ENCODE data around the gene GJB4.

The GJB4 gene

DNA sequence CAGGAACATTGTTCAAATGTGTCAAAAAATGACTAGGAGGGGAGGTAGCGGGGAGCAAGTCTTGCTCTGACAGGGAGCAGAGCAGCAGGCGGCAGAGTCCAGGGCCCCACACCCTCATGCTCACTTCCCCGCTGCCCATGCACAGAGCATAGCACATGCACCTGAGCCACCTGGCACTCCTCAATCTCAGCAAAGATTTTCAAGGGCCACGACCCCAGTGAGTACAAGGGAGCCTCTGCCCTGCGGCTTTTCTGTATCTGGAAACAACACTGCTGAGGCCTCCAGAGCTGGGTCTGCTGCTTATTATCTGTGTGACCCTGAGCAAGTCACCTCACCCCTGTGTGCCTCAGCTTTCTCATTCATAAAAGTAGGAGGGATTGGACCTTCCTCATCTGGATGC is 20.4 kb downstream of the GJB4 start:
- FAIRE-seq = no peak

DNA sequence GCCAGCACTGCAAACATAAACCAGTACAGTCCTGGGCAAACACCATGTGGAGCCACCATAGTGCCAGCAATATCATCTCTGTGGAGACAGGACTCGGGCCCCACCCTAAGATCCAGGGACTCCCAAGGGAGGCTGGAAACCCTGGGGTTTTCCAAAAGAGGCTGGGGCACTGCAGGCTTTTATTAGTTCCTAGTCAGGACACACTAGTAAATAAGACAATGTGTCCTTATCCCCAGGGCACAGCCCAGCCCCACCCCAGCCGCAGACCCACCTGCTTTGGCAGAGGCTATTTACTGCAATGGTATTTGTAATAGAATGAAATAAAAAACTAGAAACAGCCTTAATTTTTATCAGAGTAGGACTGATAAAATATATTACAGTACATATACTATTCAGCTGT is 21.0 kb downstream of the GJB4 start:
- no peak for FAIRE-seq

DNA sequence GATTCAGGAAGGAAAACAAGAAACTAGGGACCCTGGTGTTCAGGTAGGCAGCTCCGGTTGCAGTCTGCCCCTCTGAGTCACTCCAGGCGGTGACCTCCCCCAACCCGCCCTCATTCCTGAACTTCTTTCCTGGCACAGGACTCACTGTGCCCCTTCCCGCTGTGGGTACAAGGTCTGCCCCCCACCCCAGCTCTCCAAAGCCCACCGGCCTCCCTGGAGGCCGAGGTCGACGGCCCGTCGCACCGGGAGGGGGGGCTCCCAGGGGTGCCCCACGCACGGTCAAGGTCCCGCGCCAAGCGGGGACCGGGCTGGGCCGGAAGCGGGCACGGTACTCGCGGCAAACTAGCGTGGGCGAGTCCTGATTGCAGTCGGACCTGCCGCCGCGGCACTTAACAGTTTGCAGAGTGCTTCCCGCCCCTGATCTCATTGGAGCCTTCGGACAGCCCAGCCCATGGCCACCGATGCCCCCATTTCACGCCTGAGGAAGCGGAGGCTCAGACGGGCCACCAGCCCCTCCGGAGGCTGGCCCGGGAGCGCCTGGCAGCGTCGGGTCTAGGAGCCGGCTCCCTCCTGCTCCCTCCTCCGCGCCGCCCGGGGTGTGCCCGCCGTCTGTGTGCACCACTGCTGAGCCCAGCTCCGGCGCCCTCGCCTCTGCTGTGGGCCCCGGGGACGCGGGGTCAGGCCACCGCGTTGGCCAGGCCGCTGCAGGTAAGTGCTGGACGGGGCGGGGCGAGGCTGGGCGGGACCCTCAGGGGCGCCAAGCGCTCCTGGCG is 21.7 kb downstream of the GJB4 start, which contains the start of gene GJB3:
GJB3 (plus strand) TSS at position 144 of the 773 bp plus-strand sequence. CDS start 3,549 bp downstream, outside the sequence.
- no peak for FAIRE-seq

DNA sequence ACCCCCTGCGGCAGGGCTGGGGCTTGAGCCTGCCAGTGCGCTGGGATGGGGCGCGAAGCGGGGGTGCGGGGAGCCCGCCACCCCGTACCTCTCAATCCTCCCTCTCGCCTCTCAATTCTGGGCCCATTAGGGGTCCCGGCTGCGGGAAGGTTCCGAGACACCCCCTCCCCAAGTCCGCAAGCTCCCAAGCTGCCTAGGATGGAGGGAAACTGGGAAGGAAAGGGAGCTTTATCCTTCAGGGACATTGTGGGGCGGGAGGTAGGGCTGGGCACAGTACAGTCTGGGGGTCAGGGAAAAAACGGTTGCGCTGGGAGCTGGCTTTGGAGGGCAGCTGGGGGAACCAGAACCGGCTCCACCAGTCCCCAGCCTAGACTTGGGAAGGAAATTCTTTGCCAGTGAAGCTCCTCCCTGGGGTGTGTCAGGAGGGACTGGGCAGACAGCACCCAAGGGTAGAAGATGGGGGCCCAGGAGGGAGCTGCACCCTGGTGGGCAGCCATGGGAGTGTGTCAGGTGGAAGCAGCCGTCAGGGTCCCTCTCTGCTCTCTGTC is 22.4 kb downstream of the GJB4 start:
- no peak for FAIRE-seq

DNA sequence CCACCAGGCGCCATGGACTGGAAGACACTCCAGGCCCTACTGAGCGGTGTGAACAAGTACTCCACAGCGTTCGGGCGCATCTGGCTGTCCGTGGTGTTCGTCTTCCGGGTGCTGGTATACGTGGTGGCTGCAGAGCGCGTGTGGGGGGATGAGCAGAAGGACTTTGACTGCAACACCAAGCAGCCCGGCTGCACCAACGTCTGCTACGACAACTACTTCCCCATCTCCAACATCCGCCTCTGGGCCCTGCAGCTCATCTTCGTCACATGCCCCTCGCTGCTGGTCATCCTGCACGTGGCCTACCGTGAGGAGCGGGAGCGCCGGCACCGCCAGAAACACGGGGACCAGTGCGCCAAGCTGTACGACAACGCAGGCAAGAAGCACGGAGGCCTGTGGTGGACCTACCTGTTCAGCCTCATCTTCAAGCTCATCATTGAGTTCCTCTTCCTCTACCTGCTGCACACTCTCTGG is 25.2 kb downstream of the GJB4 start:
- no peak for FAIRE-seq

DNA sequence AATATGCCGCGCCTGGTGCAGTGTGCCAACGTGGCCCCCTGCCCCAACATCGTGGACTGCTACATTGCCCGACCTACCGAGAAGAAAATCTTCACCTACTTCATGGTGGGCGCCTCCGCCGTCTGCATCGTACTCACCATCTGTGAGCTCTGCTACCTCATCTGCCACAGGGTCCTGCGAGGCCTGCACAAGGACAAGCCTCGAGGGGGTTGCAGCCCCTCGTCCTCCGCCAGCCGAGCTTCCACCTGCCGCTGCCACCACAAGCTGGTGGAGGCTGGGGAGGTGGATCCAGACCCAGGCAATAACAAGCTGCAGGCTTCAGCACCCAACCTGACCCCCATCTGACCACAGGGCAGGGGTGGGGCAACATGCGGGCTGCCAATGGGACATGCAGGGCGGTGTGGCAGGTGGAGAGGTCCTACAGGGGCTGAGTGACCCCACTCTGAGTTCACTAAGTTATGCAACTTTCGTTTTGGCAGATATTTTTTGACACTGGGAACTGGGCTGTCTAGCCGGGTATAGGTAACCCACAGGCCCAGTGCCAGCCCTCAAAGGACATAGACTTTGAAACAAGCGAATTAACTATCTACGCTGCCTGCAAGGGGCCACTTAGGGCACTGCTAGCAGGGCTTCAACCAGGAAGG is 25.8 kb downstream of the GJB4 start:
- FAIRE-seq = no peak

DNA sequence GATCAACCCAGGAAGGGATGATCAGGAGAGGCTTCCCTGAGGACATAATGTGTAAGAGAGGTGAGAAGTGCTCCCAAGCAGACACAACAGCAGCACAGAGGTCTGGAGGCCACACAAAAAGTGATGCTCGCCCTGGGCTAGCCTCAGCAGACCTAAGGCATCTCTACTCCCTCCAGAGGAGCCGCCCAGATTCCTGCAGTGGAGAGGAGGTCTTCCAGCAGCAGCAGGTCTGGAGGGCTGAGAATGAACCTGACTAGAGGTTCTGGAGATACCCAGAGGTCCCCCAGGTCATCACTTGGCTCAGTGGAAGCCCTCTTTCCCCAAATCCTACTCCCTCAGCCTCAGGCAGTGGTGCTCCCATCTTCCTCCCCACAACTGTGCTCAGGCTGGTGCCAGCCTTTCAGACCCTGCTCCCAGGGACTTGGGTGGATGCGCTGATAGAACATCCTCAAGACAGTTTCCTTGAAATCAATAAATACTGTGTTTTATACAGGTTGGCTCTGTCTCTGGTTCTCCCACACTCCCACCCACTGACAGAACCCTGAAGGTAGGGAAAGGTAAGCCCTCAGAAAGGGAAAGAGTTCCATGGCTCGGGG is 26.4 kb downstream of the GJB4 start:
- no peak for FAIRE-seq

DNA sequence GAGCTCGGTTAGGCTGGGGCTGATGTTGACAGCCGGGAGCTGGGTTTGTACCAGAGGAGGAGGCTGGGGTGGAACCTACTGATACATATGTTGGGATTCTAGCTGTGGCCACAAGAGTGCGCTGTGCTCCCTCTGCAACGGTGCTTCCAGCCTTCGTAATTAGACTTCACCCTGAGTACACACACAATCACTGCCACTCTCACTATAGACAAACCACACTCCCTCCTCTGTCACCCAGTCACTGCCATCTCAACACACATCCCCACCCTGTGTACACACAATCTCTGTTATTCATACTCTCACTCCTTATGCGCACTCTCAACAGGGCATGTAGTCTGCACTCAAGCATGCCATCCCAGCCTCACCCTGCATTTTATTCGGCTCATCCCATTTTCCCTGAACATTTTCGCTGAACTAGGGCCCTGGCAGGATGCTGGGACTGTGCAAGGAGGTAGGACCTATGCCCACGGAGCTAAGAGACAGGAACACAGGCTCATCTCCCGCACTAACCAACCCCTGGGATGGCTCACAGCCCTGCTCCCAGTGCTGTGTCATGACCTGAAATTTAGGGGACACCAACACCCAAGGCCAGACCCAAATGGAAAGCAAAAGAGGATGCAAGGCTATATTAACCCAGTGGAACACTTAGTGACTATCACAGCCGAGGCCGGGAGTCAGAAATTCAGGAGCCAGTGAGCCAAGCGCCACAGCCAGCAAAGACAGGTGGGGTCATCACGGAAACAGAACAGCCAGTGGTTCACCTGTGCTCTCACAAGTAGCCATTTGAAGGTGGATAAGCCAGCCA is 27.2 kb downstream of the GJB4 start:
- FAIRE-seq = peak; percentile 46

DNA sequence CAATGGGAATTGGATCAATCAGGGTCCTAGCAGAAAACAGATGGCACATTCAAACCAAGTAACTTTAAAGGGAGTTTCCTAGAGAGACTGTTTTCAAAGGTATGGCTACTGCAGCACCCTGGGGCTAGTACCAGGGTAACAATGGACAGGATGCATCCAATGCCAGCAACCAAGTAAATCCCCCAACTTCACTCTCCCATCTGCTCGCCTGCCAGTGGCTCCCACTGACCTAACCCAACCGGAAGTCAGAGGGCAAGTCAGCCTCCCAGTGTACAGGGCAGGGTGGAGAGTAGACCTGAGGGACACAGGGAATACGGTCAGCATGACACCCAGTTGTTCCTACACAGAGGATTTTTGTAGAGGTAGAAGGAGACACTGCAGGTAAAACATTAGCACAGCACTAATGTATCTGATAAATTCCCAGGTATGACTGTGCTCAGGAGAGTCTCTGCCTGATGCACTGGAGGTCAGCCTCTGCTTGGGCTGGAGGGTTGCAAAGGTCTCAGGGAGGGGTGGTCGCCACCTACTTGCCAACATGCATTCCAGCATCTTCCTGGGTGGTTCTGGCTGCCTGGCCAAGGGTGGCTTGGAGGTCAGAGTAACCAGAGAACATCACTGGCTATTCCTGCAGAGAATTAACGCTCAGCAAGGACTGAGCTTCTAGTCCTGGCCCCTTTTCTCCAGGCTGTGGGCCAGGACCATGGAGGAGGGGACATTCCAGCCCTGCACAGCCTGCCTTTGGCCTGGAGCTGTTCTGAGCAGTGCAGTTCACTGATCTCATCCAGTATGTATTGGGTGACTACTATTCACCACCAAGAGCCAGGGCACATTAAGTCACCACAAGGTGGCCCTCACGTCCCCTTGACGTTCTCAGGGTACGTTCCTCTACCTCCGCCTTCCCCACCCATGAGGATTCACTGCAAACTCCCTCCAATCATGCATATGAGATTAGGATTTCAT is 28.2 kb downstream of the GJB4 start:
- no peak for FAIRE-seq

DNA sequence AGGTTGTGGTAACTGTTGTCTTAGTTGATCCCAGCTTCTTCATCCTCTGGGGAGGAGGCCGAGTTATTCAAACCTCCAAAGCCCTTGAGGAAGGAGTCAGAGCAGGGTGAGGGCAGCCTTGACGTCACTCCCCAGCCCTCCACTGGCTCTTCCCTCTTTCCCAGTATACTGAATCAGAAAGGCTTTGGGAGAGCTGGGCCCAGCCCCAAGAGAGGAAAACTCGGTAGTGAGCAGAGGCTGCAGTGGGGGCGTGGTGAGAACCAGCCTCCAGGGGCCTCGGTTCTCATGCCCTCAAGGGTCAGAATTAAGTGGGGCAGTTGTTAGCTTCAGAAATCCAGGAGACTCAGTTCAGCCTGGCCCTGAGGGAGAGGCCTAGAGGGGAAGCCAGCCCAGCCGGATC is 31.4 kb downstream of the GJB4 start:
- FAIRE-seq = no peak

DNA sequence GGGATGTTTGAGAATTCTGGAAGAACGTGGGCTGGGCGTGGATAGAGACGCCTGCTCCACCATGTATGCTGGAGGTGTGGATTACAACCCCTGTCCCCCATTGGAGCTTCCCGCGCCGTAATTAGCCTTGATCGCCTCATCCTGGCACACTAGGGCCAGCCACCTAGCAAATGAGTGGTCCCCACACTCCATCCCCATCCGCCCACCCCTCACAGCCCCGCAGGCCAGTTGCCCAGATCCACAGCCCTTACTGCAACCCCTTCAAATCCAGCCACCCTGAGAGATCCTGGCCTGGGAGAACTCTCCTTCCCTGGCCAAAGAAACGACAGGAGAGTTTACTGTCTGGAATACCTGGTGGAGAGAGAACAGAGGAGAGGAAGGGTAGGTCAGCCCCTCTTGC is 32.9 kb downstream of the GJB4 start:
- FAIRE-seq = no peak

DNA sequence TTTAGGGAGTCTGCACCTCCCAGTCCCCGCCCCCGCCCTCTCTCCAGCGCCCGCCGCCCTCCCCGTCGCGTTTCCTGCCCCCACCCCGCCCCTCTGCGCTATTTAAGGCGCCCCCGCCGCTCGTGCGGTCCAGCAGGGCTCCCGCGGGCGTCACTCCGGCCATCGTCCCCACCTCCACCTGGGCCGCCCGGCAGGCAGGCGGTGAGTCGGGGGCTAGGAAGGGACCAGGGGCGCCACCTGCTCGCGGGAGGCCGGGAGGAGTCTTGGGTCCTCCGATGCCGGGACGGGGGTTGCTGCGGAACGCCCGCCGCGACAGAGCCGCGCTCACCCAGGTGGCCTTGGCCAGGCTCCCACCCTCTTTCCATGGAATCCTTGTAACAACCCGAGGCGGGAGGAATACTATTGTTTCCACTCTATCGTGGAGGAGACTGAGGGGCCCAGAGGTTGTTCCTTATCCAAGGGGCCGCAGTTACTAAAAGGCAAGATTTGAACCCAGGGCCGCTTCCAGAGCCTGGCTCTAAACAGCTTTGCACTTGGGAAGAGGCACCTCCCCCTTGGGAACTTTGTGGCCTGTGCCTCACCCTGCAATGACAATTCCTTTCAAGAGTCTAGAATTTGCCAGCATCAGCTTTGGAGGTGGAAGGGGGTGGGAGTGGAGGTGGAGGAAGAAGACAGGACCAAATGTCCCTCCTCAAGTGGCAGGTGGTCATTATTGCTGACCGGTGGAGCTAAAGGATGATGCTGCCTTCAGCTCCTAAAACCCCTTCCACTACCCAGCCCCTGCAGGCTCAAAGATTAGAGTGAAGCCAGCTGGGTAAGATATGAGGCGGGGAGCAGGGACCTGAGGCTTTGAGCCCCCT is 33.6 kb downstream of the GJB4 start, which contains the start of gene GJA4:
GJA4 (plus strand) TSS at position 132 of the 860 bp plus-strand sequence. CDS start 1,215 bp downstream, outside the sequence.
- FAIRE-seq = no peak

DNA sequence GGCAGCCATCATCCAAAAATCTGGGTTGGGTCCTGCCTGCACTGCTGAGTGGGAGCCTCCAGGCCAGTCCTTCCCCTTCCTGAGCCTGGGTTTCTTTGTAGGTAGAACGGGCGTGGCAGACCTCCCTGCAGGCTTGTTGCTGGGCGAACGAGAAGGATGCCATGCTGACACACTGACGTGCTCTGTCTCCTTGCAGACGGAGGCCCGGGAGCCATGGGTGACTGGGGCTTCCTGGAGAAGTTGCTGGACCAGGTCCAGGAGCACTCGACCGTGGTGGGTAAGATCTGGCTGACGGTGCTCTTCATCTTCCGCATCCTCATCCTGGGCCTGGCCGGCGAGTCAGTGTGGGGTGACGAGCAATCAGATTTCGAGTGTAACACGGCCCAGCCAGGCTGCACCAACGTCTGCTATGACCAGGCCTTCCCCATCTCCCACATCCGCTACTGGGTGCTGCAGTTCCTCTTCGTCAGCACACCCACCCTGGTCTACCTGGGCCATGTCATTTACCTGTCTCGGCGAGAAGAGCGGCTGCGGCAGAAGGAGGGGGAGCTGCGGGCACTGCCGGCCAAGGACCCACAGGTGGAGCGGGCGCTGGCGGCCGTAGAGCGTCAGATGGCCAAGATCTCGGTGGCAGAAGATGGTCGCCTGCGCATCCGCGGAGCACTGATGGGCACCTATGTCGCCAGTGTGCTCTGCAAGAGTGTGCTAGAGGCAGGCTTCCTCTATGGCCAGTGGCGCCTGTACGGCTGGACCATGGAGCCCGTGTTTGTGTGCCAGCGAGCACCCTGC is 34.7 kb downstream of the GJB4 start:
- no peak for FAIRE-seq

DNA sequence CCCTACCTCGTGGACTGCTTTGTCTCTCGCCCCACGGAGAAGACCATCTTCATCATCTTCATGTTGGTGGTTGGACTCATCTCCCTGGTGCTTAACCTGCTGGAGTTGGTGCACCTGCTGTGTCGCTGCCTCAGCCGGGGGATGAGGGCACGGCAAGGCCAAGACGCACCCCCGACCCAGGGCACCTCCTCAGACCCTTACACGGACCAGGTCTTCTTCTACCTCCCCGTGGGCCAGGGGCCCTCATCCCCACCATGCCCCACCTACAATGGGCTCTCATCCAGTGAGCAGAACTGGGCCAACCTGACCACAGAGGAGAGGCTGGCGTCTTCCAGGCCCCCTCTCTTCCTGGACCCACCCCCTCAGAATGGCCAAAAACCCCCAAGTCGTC is 35.2 kb downstream of the GJB4 start:
- no peak for FAIRE-seq

DNA sequence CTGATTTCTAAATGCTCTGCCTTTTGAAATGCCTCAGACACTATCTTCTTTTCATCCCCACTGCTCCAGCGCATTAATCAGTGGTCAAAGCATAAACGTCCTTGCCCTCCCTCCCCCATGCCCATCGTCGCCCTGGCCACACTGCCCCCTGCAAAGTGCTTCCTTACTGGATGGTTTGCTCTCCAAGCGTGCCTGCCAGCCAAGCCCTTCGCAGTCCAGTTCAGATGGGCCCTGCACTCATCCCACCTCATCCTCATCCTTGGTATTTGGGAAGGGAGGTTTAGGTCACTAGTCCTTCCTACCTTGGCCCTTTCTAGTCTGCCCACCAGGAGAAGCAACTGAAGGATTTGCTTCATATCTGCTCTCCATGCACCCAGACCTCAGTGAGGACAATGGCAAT is 36.4 kb downstream of the GJB4 start:
- FAIRE-seq = no peak

DNA sequence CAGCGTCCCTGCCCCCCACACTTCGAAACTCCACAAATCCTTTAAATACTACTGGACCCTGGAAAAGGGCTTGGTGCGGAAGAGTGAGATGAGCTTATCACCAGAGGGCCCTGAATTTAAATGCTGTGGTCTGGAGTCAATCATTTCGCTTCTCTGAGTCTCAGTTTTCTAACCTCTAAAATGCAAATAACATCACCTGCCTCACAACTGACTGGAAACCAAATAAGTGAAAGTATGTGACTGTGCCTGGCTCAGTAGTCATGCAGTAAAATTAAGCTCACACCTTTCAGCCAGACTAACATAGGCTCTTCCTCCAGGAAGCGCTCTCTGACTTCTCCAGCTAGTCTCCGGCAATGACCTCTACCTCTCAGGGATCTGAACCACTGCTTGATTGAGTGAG is 37.5 kb downstream of the GJB4 start:
- no peak for FAIRE-seq

DNA sequence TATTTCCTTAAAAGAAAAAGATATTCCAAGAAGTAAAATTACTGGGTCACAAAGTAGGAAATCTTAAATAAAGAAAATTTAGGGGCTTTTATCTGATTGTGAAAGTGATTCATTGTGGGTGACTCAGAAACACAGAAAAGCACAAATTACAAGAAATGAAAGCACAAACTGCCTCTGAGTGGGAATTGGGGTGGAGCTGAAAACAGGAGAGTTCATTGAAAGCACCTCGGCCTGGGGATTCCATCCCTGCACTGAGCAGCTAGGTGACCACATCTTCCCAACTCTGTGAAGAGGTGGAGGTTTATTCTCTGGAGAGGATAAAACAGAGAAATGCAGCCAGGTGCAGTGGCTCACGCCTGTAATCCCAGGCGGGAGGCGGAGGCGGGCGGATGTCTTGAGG is 40.7 kb downstream of the GJB4 start:
- no peak for FAIRE-seq

DNA sequence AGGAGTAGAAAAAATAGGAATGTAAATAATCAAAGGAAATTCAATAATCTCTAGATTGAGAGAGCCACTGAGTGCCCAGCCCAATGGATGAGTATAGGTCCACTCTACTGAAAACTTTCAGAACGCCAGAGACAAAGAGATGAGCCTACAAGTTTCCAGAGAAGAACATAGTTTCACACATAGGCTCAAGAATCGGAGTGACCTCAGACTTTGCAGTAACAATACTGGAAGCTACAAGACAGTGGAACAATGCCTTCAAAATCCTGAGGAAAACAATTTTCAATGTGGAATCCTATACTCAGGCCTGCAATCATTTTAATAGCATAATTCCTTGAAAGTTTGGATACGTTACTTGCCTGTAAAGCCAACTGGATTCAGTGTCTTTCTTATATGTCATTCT is 44.2 kb downstream of the GJB4 start:
- FAIRE-seq = no peak

DNA sequence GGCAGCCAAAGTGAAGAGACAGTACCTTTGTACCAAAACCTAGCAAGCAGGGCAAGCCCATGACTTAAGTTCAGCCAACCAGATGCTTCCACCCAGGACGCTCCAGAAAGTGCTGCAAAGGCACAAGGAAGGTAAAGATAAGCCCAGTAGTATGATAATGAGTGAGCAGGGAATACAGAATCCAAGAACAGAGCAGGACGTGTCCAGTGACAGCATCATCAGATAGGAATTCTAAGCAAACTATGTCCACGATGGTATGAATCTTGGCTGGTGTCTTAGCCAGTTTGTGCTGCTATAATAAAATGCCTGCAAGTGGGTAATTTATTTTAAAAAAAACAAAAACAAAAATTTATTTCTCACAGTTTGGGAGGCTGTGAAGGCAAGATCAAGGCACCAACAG is 46.9 kb downstream of the GJB4 start:
- FAIRE-seq = no peak

Data from G401.6 (cell line).